Stimulated activated CD8-positive, alpha-beta memory T cell treated with anti-CD3 and anti-CD28 coated beads, Interleukin-7, amount 100 ng/mL, for 1 hour (primary cell): ENCODE data around the gene PTPN23.
"Not testable (repeated sequence)": the region's sequence is repeated elsewhere in the genome, so short reads cannot be mapped to it uniquely, and the experiment has no call there.

Experiments used
- DNase-seq, 2 donors: peaks; one replicate each; pipeline ENCODE4 v3.0.0-alpha.2; 2020; ENCODE audit warnings: low read depth in 2 of 2

The PTPN23 gene

DNA sequence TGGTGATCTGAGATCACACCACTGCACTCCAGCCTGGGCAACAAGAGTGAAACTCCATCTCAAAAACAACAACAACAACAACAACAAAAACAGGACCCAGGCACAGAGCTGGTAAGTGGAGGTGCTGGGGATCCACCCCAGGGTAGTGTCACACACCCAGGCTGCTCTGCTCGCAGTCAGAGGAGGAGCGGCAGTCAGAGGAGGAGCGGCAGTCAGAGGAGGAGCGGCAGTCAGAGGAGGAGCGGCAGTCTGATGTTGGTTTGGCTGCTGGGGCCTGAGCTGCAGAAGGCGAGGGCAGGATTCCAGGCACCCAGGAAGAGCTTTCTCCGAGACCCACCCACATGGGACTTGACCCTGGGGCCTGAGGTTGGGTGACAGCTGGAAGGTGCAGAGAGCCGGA lies 10.8 kb upstream of the PTPN23 start:
- DNase-seq = not testable (repeated sequence)

DNA sequence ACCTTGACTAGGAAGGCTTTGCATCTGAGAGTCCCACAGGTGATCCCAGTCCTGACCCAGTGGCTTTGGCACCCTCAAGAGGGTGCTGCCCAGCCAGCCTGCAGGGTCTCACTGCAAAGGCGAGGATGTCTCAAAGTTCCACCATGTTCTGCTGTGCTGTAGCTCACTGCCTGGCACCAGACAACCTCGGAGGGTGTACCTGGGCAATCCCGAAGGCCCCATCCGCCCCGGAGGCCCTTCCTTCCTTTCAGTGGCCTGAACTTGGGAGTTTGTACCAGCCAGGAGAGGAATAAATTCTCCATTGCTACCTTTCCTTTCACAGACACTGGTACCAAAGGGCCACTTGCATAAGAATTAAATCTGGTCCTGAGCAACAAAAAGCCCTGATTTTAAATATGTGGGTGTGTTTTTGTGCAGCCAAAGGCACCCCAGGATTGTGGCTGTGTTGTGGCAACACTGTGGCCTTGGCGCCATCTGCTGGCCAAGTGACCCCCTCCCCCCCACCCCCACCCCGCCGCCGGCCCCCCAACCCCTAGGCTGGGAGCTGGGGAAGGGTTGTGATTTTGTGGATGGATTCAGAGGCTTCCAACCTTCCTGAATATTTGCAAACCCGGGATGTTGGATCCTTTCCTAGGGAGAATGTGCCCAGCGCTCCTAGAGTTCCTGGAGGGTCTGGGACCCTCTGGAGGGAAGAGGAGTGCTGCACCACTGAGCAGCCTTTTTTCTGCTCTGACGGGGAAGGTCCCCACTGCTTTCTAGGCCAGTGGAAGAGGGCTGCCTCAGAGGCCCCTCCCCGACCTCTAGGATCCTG lies 9.7 kb upstream of the PTPN23 start:
- no peak for DNase-seq

DNA sequence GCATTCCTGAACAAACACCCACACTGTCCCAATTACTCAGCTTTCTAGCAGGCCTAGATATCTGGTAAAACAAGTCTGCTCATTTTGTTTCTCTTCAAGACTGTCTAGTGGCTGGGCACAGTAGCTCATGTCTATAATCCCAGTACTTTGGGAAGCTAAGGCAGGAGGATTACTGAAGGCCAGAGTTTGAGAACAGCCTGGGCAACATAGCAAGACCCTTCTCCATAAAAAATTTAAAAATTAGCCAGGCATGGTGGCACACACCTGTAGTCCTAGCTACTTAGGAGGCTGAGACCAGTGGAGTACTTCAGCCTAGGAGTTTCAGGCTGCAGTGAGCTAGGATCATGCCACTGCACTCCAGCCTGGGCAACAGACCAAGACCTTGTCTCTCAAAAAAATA lies 6.2 kb upstream of the PTPN23 start:
- DNase-seq = no peak

DNA sequence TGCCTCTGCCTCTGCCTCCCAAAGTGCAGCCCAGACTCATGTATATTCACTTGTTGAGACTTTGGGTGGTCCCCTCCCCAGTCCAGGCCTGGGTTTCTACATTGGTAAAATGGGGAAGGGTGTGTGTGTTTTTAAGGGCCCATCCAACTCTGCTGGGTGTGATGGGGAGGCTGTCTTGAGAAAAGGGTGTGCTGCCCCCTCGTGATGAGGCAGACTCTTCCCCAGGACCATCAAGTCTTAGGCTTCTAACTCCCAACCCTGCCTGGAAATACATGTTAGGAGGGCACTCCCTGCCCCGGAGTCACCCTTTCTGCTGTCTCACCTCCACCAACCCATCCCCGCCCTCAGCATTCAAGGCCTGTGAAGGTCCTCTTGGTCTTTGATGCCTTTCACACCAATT lies 4.4 kb upstream of the PTPN23 start:
- DNase-seq = no peak

DNA sequence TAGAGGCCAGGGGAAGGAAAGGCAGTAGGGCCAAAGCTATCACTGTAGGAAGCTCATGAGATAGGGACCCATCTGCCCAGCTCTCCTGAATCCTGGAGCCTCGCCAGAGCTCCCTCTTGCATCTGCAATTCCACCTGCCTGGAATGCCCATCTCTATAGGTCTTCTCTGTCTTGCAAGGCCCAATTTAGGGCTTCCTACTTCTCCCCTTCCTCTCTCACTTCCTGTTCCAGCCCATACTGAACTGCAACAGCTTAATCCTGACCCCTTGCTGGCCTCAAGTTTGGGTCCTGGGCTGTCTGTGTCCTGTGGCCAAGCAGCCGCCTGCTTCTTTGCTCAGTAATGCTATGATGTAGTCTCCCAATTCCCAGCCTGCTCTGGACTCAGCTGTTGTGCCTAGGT lies 3.6 kb upstream of the PTPN23 start:
- DNase-seq = no peak

DNA sequence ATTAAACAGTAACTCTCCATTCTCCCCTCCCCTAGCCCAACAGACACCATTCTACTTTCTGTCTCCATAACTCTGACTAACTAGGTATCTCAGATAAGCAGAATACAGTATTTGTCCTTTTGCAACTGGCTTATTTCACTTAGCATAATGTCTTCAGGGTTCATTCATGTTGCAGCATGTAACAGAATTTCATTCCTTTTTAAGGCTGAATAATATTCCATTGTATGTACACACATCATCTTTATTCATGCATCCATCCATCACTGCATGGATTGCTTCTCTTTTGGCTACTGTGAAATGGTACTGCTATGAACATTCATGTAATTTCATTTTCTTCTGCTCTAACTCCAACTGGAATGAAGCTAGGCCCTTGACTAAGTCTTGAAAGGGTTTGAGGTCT lies 2.0 kb upstream of the PTPN23 start:
- DNase-seq = no peak

DNA sequence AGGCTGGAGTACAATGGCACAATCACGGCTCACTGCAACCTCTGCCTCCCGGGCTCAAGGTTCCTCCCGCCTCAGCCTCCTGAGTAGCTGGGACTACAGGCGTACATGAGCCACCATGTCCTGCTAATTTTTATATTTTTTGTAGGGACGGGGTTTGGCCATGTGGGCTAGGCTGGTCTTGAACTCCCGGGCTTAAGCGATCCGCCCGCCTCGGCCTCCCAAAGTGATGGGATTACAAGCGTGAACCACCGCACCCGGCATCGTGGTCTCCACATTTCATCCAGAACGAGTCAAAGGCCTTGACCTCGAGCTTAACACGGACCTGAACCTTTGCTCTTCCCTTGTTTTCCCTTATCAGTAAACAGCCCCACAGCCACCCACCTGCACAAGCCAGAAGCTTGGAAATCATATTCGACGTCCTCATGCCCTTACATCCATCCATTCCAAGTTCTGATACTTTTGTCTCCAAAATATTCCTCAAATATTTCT lies 1.4 kb upstream of the PTPN23 start:
- DNase-seq = no peak

DNA sequence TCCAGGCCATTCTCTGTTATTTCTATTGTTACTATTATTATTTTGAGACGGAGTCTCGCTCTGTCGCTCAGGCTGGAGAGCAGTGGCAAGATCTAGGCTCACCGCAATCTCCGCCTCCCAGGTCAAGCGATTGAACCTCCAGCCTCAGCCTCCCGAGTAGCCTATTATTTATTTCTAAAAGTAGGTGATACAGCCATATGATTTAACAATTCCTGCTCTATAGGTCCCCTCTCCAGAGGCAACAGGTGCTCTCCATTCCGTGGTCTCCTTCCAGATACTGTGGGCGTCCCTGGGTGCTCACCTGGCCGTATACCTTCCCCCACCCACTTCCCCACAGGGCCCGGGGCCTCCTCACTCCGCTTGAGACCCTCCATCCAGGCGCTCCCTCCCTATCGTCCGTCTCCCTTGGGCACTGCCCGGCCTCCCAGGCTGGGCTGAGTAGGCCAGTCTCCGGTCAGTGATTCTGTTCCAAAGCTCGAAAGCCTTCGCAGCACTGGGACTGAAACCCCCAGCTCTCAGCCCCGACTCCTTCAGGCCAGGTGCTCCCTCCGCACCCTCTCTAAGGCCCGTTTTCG lies 708 bp upstream of the PTPN23 start:
- no peak for DNase-seq

DNA sequence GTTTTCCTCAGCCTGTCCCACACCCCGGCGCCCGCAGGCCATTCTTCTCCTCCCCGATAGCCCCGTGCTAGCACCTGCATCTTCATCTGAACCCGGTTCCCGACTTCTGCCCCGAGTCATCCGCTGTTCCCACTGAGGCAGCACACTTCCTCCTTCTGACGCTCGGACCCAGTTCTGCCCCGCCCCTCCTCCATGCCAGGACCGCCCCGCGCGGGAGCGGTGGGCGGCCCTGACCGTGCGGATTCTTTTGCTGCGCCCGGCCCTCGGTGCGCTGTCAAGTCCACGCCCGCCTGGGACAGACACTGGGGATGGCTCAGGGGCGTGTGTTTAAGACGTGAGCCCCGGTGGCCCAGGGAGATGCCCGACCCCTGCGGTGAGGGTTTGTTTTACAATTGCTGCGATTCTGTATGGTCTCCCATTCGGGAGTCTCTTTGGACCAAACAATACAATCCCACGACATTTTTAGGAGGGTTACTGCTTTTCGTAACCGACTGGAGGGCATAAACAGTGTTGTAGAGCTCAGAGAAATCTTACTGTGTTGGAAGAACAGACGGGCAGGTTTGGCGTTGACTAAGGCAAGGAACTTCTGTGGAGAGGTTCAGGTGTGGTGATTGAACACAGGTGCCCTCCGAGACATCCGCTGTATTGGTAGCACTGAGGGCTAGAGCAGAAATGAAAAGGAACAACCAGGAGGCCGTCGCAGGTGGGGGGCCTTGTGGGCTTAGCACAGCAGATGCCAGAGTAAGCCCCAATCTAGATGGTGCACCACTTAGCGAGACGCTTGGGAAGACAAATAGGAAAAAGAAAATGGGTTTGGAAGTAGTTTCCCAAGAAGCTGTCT lies 716 bp downstream of the PTPN23 start:
- DNase-seq = peak; percentile 36 to 51

DNA sequence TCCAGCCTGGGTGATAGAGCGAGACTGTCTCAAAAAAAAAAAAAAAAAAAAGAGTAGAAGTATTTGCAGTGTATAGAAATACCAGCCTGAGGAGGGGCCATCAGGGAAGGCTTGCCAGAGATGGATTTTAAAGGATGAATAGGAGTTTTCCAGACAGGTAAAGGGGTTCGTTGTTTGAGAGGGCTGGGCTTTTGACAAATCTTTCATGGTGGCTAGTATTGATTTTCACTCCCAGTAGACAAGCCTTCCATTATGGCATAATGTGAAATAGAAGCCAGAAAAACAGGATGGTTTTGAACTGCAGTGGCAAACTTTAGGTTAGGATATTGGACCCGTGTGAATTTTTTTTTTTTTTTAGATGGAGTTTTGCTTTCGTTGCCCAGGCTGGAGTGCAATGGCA lies 3.6 kb downstream of the PTPN23 start:
- no peak for DNase-seq

DNA sequence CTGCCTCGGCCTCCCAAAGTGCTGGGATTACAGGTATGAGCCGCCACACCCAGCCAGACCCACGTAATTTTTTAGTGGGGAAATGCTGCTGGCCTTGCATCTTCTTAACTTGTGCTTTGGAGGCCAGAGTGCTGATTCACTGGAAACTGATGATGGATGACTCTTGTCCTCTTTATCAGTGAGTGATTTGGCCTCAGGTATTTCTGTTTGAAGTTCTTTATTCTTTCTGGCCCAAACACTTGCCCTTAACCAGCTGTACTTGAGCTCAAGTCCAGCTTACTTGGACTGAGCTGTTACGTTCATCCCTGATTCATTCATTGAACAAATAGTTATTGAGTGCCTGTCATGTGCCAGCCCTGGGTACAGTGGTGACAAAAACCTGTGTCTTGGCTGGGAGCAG lies 4.2 kb downstream of the PTPN23 start:
- DNase-seq = no peak

DNA sequence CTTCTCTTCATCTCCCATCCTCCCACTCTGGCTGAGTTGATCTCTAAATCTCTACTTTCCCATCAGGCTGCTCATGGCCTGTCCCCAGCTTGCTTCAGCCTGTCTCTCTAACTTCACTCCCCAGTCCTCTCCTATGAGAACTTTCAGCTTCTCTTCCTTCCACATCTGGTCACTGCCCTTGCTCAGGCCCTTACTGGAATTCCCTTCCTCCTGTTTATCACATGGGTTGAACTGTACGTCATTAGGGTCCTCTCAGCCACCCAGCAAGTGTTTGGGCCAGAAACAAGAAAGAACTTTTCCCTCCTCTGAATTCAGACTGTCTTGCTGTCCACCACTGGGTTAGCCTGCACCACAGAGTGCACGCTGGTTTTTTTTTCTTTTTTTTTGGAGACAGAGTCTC lies 5.0 kb downstream of the PTPN23 start:
- DNase-seq = no peak

DNA sequence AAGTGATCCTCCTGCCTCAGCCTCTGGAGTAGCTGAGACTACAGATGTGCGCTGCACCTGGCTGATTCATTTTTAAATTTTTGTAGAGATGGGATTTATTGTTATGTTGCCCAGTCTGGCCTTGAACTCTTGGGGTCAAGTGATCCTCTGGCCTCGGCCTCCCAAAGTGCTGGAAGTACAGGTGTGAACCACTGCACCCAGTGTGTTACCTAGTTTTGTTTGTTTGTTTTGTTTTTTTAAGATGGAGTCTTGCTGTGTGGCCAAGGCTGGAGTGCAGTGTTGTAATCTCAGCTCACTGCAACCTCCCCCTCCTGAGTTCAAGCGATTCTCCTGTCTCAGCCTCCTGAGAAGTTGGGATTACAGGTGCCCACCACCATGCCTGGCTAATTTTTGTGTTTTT lies 12.1 kb downstream of the PTPN23 start:
- no peak for DNase-seq

DNA sequence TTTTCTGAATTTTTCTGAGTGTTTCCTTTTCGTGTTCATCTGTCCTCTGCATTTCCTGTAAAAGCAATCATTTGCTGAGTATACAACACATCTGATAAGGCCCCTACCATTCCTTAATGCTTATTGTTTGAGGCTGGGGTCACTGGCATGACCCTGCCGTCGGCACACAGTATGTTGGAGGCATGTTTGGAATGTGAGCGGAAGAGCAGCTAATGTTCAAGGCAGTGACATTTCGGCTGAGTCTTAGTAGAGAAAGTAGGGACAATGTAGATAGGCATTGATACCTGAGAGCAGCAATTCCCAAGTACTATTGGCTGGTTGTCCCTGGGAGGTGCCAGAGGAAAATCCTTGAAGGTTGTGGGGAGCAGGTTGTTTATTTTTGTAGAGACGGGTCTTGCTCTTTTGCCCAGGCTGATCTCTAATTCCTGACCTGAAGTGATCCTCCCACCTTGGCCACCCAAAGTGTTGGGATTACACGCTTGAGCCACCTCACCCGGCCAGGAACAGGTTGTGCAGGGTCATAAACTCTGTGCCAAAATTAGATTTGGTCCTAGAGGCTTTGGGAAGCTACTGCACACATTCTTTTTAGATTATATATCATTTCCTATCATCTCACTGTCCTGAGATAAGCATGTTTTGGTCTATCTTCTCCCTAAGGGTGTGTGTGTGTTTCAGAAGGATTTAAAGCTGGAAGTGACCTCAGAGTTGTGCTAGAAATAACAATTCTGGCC lies 13.5 kb downstream of the PTPN23 start:
- no peak for DNase-seq

DNA sequence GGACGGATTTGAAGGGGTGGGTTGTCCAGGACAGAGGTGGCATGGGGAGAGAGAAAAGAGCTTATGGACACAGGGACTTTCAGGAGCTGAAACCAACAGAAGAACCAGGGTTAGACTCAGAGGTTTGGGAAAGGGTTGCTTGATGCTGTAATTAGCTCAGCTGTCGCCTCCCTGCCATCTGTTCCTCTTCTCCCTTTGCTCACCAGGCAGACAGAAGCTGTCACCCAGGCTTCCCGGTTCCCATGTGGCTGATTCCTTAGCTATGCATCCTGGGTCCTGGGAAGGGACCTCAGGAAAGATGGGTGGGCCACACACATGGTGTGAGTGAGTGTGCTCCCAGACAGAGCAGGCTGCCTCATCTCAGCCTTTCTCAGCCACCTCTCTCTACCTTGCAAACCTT lies 14.1 kb downstream of the PTPN23 start:
- DNase-seq = no peak

DNA sequence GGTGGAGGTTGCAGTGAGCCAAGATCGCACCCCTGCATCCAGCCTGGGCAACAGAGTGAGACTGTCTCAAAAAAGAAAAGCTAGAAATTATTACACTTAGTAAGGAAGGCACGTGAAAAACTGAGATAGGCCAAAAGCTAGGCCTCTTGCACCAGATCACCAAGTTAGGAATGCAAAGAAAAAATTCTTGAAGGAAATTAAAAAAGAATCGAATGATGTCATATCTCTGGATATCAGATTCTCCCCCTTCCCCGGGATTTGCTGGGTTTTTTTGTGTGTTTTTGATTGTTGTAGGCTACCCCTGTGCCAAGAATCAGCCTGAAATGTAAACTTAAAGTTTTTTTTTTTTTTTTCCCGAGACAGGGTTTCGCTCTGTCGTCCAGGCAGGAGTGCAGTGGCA lies 17.4 kb downstream of the PTPN23 start:
- no peak for DNase-seq

DNA sequence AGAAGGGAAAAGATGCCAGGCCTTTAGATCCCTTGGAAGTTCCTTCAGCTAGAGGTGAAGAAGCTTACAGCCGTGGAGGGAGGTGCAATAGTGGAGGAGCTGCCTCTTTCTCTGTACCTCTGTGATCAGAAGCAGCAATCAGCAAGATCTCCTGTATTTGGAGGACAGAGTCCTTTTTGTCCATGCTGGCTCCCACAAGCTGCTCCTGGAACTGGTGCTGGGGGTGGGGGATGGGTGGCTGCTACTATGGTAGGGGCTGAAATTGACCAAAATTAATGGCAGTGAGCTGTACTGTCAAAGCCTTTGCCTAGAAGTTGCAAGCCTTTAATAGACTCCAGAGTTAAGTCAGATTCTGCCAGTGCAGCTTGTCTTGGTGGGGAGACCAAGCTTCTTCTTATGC lies 18.2 kb downstream of the PTPN23 start:
- no peak for DNase-seq

DNA sequence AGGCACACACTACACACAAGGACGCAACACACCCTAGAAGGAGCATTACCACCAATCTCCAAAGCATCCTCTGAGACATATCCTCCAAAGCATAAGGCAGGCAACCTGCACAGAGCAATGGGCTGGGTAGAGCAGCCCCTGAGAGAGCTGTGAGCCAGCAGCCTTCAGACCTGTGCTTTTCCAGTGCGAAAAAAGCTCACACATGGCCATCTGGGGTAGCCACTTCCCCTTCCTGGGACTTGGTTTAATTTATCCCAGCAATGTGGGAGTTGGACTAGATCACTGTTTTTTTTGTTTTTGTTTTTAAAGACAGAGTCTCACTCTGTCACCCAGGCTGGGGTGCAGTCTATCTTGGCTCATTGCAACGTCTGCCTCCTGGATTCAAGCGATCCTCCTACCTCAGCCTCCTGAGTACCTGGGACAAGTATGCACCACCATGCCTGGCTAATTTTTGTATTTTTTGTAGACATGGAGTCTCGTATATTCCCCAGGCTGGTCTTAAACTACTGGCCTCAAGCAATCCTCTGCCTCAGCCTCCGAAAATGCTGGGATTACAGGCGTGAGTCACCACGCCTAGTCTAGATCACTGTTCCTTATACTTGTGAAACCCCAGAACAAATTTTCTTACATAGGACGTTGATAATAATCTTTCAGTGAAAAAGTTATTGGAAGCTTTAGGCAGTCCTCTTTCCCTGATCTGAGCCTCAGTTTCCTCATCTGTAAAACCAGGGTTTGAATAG lies 18.9 kb downstream of the PTPN23 start:
- DNase-seq = no peak

DNA sequence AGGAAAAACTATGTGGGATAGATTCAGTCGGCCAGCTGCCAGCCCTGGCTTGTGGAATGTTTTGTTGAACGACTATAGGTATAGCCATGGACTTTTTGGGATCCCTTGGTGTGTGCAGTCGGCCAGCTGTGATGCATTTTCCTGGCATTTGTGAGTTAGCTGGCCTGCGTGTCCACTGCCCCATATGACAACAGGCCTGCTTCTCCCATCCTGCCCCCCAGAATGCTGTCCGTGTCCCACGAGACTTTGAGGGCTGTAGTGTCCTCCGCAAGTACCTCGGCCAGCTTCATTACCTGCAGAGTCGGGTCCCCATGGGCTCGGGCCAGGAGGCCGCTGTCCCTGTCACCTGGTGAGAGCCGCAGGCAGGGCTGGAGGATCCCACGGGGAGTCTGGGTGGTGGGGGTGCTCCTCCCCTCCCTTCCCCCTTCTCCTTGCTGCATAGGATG lies 23.6 kb downstream of the PTPN23 start:
- no peak for DNase-seq

DNA sequence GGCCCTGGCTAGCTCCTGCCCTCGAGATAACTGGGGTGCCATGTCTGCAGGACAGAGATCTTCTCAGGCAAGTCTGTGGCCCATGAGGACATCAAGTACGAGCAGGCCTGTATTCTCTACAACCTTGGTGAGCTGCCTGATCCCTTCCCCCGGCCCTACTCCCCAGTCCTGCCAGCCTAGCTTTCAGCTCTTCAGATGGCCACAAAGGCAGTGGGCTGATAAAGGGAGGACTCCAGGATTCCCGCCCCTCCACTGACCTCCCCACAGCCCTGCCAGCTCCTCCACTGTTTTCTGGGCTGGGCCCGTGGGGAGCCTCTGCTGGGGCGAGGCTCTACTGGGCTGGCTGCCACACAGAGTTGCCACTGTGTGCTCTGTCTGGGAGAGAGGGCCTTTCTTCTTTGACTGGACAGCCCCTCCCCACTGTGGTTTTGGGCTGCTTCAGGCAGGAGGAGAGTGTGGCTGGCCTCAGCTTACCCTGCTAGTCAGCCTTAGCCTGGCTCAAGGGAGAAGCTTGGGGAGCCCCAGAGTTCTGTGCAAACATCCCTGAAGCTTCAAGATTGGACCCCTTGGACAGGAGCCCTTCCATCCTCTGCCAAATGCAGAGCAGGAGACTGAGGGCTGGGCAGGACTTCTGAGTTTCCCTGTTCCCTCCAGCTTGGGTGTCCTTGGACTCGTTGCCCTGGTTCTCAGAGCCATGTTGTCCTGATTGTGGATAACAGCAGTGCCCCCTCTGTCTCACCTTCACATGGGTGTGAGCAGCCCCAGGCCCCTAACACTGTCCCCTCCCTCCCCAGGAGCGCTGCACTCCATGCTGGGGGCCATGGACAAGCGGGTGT lies 24.4 kb downstream of the PTPN23 start:
- no peak for DNase-seq
